ENCODE results near the gene CXCL10.

Gene CXCL10

GRCh38 chr4:76024065-76024464, 768 bp upstream of the CXCL10 start:
- no peak for DNase-seq (ENCODE audit: low read depth, low spot score)
- no peak overlapping the region for H3K4me3 ChIP-seq (ENCODE audit: low read depth, low read length)
- in situ Hi-C loops (cut with HindIII; ENCODE audit: low sequenced_read_pairs): no loop called here
- no peak for TF ChIP-seq CTCF (IDR thresholded peaks at IDR 0.05; ENCODE audit: low read depth, low read length)

DNA sequence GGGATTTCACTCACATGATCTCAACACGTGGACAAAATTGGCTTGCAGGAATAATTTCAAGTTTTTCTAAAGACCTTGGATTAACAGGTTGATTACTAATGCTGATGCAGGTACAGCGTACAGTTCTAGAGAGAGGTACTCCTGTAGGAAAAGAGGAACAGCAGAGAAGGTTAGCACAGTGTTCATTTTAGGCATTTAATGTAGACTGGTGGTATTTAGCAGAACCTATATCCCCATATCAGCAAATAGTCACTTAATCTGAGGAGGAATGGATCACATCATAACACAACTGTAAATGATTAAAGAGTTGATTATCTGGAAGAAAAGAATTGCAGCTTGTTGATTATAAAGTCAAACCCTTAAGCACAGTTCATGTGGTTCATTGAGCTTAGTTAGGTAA, 620 bp downstream of the CXCL10 start:
- no peak for TF ChIP-seq CTCF (IDR thresholded peaks at IDR 0.05; ENCODE audit: low read depth, low read length)
- no peak overlapping the region for H3K4me3 ChIP-seq (ENCODE audit: low read depth, low read length)
- in situ Hi-C loops (cut with HindIII; ENCODE audit: low sequenced_read_pairs): no loop called here
- no peak for DNase-seq (ENCODE audit: low read depth, low spot score)

DNA sequence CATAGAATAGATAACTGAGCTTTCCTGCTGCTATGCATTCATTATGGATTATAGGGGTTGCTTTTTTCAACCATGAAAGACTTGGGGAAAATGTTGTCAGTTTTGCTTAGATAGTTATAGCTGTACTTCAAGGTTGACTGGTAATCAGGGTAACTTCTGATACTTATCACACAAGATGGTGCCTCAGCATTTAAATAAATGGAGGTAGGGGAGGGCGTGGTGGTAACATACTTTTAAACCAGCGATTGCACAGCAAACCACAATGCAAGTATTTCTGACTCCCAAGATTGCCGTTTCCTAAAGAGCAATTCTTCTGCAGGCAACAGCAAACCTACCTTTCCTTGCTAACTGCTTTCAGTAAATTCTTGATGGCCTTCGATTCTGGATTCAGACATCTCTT, 1.3 kb downstream of the CXCL10 start:
- no peak for TF ChIP-seq CTCF (IDR thresholded peaks at IDR 0.05; ENCODE audit: low read depth, low read length)
- H3K4me3 ChIP-seq (ENCODE audit: low read depth, low read length): no peak overlapping the region
- in situ Hi-C loops (cut with HindIII; ENCODE audit: low sequenced_read_pairs): no loop called here
- DNase-seq (ENCODE audit: low read depth, low spot score): no peak

- no peak for TF ChIP-seq CTCF (IDR thresholded peaks at IDR 0.05; ENCODE audit: low read depth, low read length)
- no peak for DNase-seq (ENCODE audit: low read depth, low spot score)
- in situ Hi-C loops (cut with HindIII; ENCODE audit: low sequenced_read_pairs): no loop called here
- H3K4me3 ChIP-seq (ENCODE audit: low read depth, low read length): no peak overlapping the region
Observed at GRCh38 chr4:76017056-76017686, 6.1 kb downstream of the CXCL10 start.

DNA sequence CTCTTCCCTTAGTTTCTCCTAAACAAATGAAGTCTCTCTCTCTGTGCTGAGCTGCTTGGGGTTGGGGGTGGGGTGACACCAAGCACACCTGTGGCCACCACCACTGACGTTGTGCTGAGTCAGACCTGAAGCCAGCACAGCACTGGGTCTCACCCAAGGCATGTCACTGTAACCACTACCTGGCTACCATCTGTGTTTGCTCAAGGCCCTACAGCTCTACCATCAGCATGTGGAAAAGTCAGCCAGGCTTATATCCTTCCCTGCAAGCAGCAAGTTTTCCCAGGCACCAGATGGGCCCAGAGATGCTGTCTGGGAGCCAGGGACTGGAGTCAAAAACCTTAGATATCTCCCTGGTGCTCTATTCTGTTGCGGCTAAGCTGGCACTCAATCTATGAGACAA, 6.9 kb downstream of the CXCL10 start:
- TF ChIP-seq CTCF (IDR thresholded peaks at IDR 0.05; ENCODE audit: low read depth, low read length): no peak
- no peak overlapping the region for H3K4me3 ChIP-seq (ENCODE audit: low read depth, low read length)
- in situ Hi-C loops (cut with HindIII; ENCODE audit: low sequenced_read_pairs): no loop called here
- DNase-seq (ENCODE audit: low read depth, low spot score): no peak

GRCh38 chr4:76013540-76013939, 9.8 kb downstream of the CXCL10 start:
- in situ Hi-C loops (cut with HindIII; ENCODE audit: low sequenced_read_pairs): no loop called here
- TF ChIP-seq CTCF (IDR thresholded peaks at IDR 0.05; ENCODE audit: low read depth, low read length): no peak
- DNase-seq (ENCODE audit: low read depth, low spot score): no peak
- H3K4me3 ChIP-seq (ENCODE audit: low read depth, low read length): no peak overlapping the region

DNA sequence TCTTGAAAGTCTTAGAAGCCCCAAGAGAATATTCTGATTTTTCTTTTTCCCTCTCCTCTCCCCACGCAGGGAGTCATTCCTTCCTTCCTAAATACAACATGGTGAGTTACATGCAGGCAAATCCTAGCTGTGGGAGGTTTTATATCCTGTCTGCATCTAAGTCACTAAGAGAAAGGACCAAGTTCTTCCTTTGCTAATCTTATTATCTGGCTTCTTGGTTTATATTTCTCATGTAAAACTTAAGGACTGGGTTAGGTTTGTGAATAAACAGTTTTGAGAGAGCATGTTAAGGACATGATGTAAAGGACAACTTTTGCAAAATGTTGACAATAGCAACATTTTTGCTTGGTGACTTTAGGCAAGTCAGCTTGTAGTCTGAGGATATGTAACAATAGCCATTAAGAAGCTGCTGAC, 10.9 kb downstream of the CXCL10 start:
- no peak for TF ChIP-seq CTCF (IDR thresholded peaks at IDR 0.05; ENCODE audit: low read depth, low read length)
- in situ Hi-C loops (cut with HindIII; ENCODE audit: low sequenced_read_pairs): no loop called here
- peak; percentile 36 for DNase-seq (ENCODE audit: low read depth, low spot score)
- no peak overlapping the region for H3K4me3 ChIP-seq (ENCODE audit: low read depth, low read length)
